Osteocyte (in vitro differentiated cells): ENCODE results near the gene RGL3. TPM values are rescaled to one million over a fixed set of nuclear protein-coding genes. Genes with fewer than 3 reads are reported as not detected.

Source experiments
- DNase-seq: peaks from one replicate; pipeline ENCODE4 v3.0.0; 2021; ENCODE audit warnings: mixed read lengths; ENCODE audit not compliant: unreplicated experiment; ENCODE audit errors: extremely low spot score
- H3K27ac Mint-ChIP-seq: one replicate; pipeline ENCODE4 v1.8.0; 2021; ENCODE audit warnings: mild to moderate bottlenecking, mixed read lengths; ENCODE audit not compliant: unreplicated experiment
- H3K27me3 Mint-ChIP-seq: one replicate; pipeline ENCODE4 v1.8.0; 2021; ENCODE audit warnings: mixed read lengths; ENCODE audit not compliant: unreplicated experiment
- H3K36me3 Mint-ChIP-seq: one replicate; pipeline ENCODE4 v1.8.0; 2021; ENCODE audit warnings: mixed read lengths; ENCODE audit not compliant: unreplicated experiment
- H3K4me1 Mint-ChIP-seq: one replicate; pipeline ENCODE4 v1.8.0; 2021; ENCODE audit warnings: mixed read lengths; ENCODE audit not compliant: unreplicated experiment
- H3K4me3 Mint-ChIP-seq: one replicate; pipeline ENCODE4 v1.8.0; 2021; ENCODE audit warnings: mild to moderate bottlenecking, moderate library complexity, mixed read lengths; ENCODE audit not compliant: unreplicated experiment
- H3K9me3 Mint-ChIP-seq: one replicate; pipeline ENCODE4 v1.8.0; 2021; ENCODE audit warnings: mixed read lengths; ENCODE audit not compliant: unreplicated experiment
- CTCF ChIP-seq: fragments of 200-600 bp; sonication (generic); IDR thresholded peaks from 2 replicates; pipeline ENCODE4 v1.5.0; 2021; ENCODE audit warnings: antibody characterized with exemption, mild to moderate bottlenecking, moderate library complexity
- total RNA-seq: library from RNA; stranded (reverse); gene quantifications from 2 replicates; pipeline ENCODE4 v1.2.1, GENCODE V29; 2021

The RGL3 gene
- total RNA-seq, 1 donor from 2014 or later: 1.9 TPM

GRCh38 chr19:11423164-11423790 lies 4.2 kb upstream of the RGL3 start:
- DNase-seq: no peak
- peaks cover 23% of the 10 kb centered on the region for H3K27me3 Mint-ChIP-seq
- peaks cover 29% of the 10 kb centered on the region for H3K4me1 Mint-ChIP-seq
- no peak overlapping the region for H3K4me3 Mint-ChIP-seq
- no peaks in the 10 kb centered on the region for H3K9me3 Mint-ChIP-seq
- no peak overlapping the region for H3K27ac Mint-ChIP-seq
- no peaks in the 10 kb centered on the region for H3K36me3 Mint-ChIP-seq
- no peak for TF ChIP-seq CTCF

- no peak overlapping the region for H3K27ac Mint-ChIP-seq
- peak overlapping the region; percentile 50 for H3K4me3 Mint-ChIP-seq
- H3K36me3 Mint-ChIP-seq: no peaks in the 10 kb centered on the region
- H3K4me1 Mint-ChIP-seq: peaks cover 29% of the 10 kb centered on the region
- peaks cover 30% of the 10 kb centered on the region for H3K27me3 Mint-ChIP-seq
- no peaks in the 10 kb centered on the region for H3K9me3 Mint-ChIP-seq
- TF ChIP-seq CTCF: no peak
- DNase-seq: no peak
Measured at GRCh38 chr19:11422163-11423065, 3.3 kb upstream of the RGL3 start.

DNA sequence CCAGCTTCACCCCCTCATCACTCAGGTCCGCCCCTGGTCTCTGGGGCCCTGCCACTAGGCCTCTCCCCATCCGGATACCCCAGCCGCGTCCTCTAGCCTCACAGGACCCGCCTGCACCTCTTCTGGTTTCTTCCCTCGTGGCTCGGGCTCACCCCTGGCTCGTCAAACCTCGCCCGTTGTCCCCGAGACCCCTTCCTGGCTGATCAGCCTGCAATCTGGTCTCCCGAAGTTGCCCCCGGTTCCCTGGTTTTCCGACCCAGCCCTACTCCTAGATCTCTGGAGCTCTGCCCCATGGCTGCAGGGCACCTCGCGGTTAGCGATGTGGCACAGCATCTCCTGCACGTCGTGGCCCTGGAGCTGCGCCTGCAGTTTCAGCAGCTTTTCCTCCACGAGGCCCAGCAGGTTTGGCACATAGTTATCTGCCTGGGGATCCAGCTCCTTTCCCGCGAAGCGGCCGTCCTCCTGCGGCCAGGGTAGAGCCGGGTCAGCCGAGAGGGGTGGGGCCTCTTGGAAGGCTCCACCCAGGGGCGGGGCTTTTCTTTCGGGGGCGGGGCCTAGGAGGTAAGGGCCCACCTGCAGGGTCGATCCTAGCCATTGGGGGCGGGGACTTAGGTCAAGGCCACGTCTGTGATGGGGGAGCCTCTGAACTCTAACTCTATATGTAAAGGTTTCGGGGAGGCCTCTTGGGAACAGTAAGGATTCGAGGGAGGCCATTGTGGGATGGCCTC lies 2.4 kb upstream of the RGL3 start:
- H3K27me3 Mint-ChIP-seq: peaks cover 33% of the 10 kb centered on the region
- TF ChIP-seq CTCF: no peak
- no peaks in the 10 kb centered on the region for H3K9me3 Mint-ChIP-seq
- H3K4me1 Mint-ChIP-seq: peaks cover 29% of the 10 kb centered on the region
- DNase-seq: no peak
- H3K27ac Mint-ChIP-seq: no peak overlapping the region
- H3K4me3 Mint-ChIP-seq: peak overlapping the region; percentile 62
- no peaks in the 10 kb centered on the region for H3K36me3 Mint-ChIP-seq

DNA sequence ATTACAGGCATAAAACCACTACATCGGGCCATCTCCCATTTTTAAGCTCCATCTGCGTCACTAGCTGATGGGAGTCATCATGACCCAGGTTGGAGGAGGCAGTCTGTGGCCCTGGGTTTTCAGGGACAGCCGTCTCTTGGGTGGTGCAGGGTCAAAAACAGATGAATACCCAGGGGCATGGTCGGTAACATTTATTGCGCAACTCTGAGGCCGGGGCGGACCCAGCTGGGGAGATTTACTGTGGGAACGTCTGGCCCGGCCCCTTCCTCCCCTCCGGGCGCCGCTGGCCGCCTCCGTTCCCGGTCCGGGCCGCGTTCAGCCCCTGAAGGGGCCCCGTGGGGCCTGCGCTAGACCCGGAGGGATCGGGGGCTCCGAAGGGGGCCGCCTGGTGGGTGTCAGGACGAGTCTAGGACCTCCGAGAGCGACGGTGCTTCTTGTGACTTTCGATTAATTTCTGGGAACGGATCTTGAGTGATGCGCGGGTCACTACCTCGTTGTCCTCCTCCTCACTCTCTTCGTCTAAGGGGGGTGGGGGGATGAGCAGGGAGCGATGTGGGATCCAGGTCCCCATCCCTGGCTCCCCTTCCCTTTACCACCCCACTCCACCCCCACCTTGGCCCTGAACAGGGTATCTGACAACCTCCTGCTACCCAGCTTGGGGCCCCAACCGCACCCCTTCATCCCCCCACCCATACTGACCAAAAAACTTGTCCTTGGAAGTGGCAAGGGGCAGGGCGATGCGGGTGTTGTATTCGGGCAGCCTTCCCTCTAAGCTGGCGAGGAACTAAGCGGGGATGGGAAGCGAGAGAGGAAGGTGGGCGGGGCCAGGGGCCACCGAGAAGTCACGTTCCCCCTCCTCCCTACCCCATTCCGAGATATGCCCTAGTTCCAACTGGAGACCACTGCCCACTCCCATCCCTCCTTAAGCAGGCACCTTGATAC lies 1.6 kb upstream of the RGL3 start:
- DNase-seq: no peak
- H3K4me1 Mint-ChIP-seq: peaks cover 29% of the 10 kb centered on the region
- no peaks in the 10 kb centered on the region for H3K36me3 Mint-ChIP-seq
- H3K27ac Mint-ChIP-seq: peak overlapping the region; percentile 27
- H3K9me3 Mint-ChIP-seq: no peaks in the 10 kb centered on the region
- H3K27me3 Mint-ChIP-seq: peaks cover 36% of the 10 kb centered on the region
- H3K4me3 Mint-ChIP-seq: peak overlapping the region; percentile 62
- TF ChIP-seq CTCF: no peak
